Neural cell (in vitro differentiated cells): ENCODE results near the gene DNAJC8. TPM values are rescaled to one million over a fixed set of nuclear protein-coding genes. Genes with fewer than 3 reads are reported as not detected.

Experiments
- H2AFZ ChIP-seq: fragments of 200-600, 300-800 bp; sonication (generic), shearing (Covaris generic); 2 replicates; pipeline ENCODE4 v1.6.0; 2014; ENCODE audit warnings: low read depth, mild to moderate bottlenecking, antibody characterized with exemption, low read length, moderate library complexity
- H3F3A ChIP-seq: fragments of 200-600 bp; shearing (Covaris generic); 2 replicates; pipeline ENCODE4 v1.6.1; 2016; ENCODE audit warnings: mild to moderate bottlenecking, moderate library complexity, mixed read lengths, antibody characterized with exemption, low read length; ENCODE audit not compliant: insufficient read depth, poor library complexity, severe bottlenecking
- H3K27ac ChIP-seq: fragments of 200-600, 300-800 bp; sonication (generic), shearing (Covaris generic); 2 replicates; pipeline ENCODE4 v1.5.1; 2014; ENCODE audit warnings: mild to moderate bottlenecking, low read length, moderate library complexity
- H3K27me3 ChIP-seq: fragments of 300-800, 200-600 bp; sonication (generic), shearing (Covaris generic); 2 replicates; pipeline ENCODE4 v1.6.0; 2014; ENCODE audit warnings: mild to moderate bottlenecking, low read depth, low read length, moderate library complexity; ENCODE audit not compliant: insufficient read depth
- H3K36me3 ChIP-seq: fragments of 300-800, 200-600 bp; sonication (generic), shearing (Covaris generic); 2 replicates; pipeline ENCODE4 v1.5.1; 2014; ENCODE audit warnings: mild to moderate bottlenecking, antibody characterized with exemption, low read length, moderate library complexity; ENCODE audit not compliant: insufficient read depth
- H3K4me2 ChIP-seq: fragments of 300-800, 200-600 bp; sonication (generic), shearing (Covaris generic); 2 replicates; pipeline ENCODE4 v1.6.0; 2014; ENCODE audit warnings: mild to moderate bottlenecking, low read length
- H3K4me3 ChIP-seq: fragments of 300-800, 200-600 bp; sonication (generic), shearing (Covaris generic); 2 replicates; pipeline ENCODE4 v1.5.1; 2014; ENCODE audit warnings: mild to moderate bottlenecking, low read length, moderate library complexity
- H3K79me2 ChIP-seq: fragments of 200-600 bp; shearing (Covaris generic); replicated peaks from 2 replicates; pipeline ENCODE4 v1.6.0; 2014; ENCODE audit warnings: mild to moderate bottlenecking, low read length, moderate library complexity; ENCODE audit not compliant: insufficient read depth
- H3K9ac ChIP-seq: fragments of 300-800, 200-600 bp; sonication (generic), shearing (Covaris generic); 2 replicates; pipeline ENCODE4 v1.6.1; 2016; ENCODE audit warnings: mild to moderate bottlenecking, low read length, mixed read lengths
- H3K9me2 ChIP-seq: fragments of 200-600 bp; shearing (Covaris generic); 2 replicates; pipeline ENCODE4 v1.6.1; 2016; ENCODE audit warnings: mild to moderate bottlenecking, low read length, mixed read lengths; ENCODE audit not compliant: insufficient read depth
- H3K9me3 ChIP-seq: fragments of 200-600, 300-800 bp; sonication (generic), shearing (Covaris generic); 2 replicates; pipeline ENCODE4 v1.6.1; 2016; ENCODE audit warnings: mild to moderate bottlenecking, mixed run types, low read length, moderate library complexity, mixed read lengths
- H4K20me1 ChIP-seq: fragments of 200-600 bp; shearing (Covaris generic); 2 replicates; pipeline ENCODE4 v1.6.1; 2016; ENCODE audit warnings: mild to moderate bottlenecking, mixed run types; ENCODE audit not compliant: insufficient read depth
- EP300 ChIP-seq: fragments of 450-650 bp; conservative IDR thresholded peaks from 2 replicates; pipeline ENCODE4 v1.6.1; 2014; ENCODE audit warnings: antibody characterized with exemption, mild to moderate bottlenecking, moderate library complexity; ENCODE audit not compliant: poor library complexity, severe bottlenecking
- EZH2 ChIP-seq: fragments of 200-600, 300-800 bp; shearing (Covaris generic), sonication (generic); IDR thresholded peaks from 2 replicates; pipeline ENCODE4 v1.6.1; 2014; ENCODE audit warnings: antibody characterized with exemption, low read length, borderline replicate concordance, mild to moderate bottlenecking; ENCODE audit not compliant: insufficient read depth, poor library complexity, severe bottlenecking
- MXI1 ChIP-seq: fragments of 450-650 bp; conservative IDR thresholded peaks from 2 replicates; pipeline ENCODE4 v1.6.1; 2014; ENCODE audit warnings: antibody characterized with exemption, mild to moderate bottlenecking; ENCODE audit not compliant: poor library complexity, severe bottlenecking
- POLR2AphosphoS5 ChIP-seq: IDR thresholded peaks from 2 replicates; pipeline ENCODE4 v1.6.1; 2012
- RAD21 ChIP-seq: fragments of 450-650 bp; conservative IDR thresholded peaks from 2 replicates; pipeline ENCODE4 v1.6.1; 2014; ENCODE audit warnings: antibody characterized with exemption, mild to moderate bottlenecking, moderate library complexity
- SMC3 ChIP-seq: fragments of 450-650 bp; conservative IDR thresholded peaks from 2 replicates; pipeline ENCODE4 v1.6.1; 2014; ENCODE audit warnings: antibody characterized with exemption, mild to moderate bottlenecking, moderate library complexity; ENCODE audit not compliant: poor library complexity
- TAF1 ChIP-seq: IDR thresholded peaks from 2 replicates; pipeline ENCODE4 v1.6.1; 2012; ENCODE audit warnings: low read depth
- polyA plus RNA-seq: library from polyadenylated mRNA; depleted of rRNA; stranded (reverse); fragments of >200 nt; gene quantifications from 2 replicates; pipeline ENCODE4 v1.2.3, GENCODE V29; 2014
- TF ChIP-seq, protein P1 (sequence below): IDR thresholded peaks from 2 replicates; pipeline ENCODE4 v1.6.1; 2012; ENCODE audit warnings: borderline replicate concordance
- TF ChIP-seq, protein P2 (sequence below): fragments of 450-650 bp; IDR thresholded peaks from 2 replicates; pipeline ENCODE4 v1.5.1; 2014; ENCODE audit warnings: antibody characterized with exemption, mild to moderate bottlenecking, moderate library complexity; ENCODE audit not compliant: poor library complexity, severe bottlenecking

DNAJC8 gene
- polyA plus RNA-seq, 1 donor from 2014 or later = 184 TPM

DNA sequence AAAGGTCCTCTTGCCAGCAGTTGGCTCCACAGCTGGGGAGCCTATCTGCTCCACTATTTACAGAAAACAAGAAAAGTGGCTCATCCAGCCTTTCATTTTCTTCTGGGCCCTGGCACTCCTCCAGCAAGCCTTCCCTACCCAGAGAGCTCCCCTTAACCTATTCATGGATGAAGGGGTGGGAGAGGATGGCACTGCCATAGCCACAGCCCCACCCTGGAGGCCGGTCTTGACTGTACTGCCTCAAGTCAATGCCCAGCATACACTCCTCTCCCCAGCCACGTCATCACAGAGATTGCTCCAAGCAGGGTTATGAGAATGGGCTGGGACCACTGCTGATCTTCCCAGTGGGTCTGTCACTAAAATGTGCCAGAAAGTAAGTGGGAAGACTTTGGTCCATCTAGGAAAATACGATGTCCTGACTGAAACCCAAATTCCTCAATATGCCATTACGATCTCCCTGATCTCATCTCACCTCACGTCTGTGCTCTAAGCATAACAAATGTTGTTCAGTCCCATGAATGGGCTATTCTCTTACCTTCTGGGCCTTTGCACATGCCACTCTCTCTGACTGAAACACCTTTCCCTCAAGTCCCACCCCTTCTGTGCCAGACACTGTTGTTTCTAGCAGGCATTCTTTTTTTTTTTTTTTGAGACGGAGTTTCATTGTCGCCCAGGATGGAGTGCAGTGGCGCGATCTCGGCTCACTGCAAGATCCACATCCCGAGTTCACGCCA is 35.0 kb downstream of the DNAJC8 start:
- Histone ChIP-seq H3K79me2 (no peaks in the 10 kb centered on the region), H3F3A (no peaks in the 10 kb centered on the region), H3K36me3 (no peaks in the 10 kb centered on the region), H3K4me2 (no peak overlapping the region), H3K27ac (no peak overlapping the region), H3K9me3 (no peaks in the 10 kb centered on the region), H3K9me2 (no peaks in the 10 kb centered on the region), H2AFZ (no peak overlapping the region), H4K20me1 (no peaks in the 10 kb centered on the region), H3K27me3 (no peaks in the 10 kb centered on the region), H3K4me3 (no peak overlapping the region), H3K9ac (no peak overlapping the region)
- TF ChIP-seq MXI1 (no peak), POLR2AphosphoS5 (no peak), TAF1 (no peak), EZH2 (no peak), SMC3 (no peak), RAD21 (no peak), EP300 (no peak)
- TF ChIP-seq, protein P1, sequence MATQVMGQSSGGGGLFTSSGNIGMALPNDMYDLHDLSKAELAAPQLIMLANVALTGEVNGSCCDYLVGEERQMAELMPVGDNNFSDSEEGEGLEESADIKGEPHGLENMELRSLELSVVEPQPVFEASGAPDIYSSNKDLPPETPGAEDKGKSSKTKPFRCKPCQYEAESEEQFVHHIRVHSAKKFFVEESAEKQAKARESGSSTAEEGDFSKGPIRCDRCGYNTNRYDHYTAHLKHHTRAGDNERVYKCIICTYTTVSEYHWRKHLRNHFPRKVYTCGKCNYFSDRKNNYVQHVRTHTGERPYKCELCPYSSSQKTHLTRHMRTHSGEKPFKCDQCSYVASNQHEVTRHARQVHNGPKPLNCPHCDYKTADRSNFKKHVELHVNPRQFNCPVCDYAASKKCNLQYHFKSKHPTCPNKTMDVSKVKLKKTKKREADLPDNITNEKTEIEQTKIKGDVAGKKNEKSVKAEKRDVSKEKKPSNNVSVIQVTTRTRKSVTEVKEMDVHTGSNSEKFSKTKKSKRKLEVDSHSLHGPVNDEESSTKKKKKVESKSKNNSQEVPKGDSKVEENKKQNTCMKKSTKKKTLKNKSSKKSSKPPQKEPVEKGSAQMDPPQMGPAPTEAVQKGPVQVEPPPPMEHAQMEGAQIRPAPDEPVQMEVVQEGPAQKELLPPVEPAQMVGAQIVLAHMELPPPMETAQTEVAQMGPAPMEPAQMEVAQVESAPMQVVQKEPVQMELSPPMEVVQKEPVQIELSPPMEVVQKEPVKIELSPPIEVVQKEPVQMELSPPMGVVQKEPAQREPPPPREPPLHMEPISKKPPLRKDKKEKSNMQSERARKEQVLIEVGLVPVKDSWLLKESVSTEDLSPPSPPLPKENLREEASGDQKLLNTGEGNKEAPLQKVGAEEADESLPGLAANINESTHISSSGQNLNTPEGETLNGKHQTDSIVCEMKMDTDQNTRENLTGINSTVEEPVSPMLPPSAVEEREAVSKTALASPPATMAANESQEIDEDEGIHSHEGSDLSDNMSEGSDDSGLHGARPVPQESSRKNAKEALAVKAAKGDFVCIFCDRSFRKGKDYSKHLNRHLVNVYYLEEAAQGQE = no peak
- TF ChIP-seq, protein P2, sequence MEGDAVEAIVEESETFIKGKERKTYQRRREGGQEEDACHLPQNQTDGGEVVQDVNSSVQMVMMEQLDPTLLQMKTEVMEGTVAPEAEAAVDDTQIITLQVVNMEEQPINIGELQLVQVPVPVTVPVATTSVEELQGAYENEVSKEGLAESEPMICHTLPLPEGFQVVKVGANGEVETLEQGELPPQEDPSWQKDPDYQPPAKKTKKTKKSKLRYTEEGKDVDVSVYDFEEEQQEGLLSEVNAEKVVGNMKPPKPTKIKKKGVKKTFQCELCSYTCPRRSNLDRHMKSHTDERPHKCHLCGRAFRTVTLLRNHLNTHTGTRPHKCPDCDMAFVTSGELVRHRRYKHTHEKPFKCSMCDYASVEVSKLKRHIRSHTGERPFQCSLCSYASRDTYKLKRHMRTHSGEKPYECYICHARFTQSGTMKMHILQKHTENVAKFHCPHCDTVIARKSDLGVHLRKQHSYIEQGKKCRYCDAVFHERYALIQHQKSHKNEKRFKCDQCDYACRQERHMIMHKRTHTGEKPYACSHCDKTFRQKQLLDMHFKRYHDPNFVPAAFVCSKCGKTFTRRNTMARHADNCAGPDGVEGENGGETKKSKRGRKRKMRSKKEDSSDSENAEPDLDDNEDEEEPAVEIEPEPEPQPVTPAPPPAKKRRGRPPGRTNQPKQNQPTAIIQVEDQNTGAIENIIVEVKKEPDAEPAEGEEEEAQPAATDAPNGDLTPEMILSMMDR = no peak

DNA sequence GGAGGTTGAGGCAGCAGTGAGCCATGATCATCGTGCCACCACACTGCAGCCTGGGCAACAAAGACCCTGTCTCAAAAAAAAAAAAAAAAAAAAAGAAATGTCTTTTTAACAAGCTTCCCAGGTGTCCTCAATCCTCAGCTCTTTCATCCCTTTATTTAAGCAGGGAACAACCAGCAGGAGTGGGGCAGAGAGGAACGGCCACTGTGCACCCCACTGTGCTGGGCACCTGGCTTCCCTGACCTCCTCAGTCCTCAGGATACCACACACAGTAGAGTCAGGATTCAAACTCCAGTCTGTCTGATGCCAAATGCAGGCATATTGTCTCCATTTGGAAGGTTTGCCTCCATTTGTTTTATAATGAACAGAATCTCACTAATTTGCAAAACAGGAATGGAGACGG is 36.5 kb downstream of the DNAJC8 start:
- Histone ChIP-seq H3K9ac (no peak overlapping the region), H3K9me2 (no peaks in the 10 kb centered on the region), H3K79me2 (no peaks in the 10 kb centered on the region), H3K36me3 (no peaks in the 10 kb centered on the region), H3K27me3 (no peaks in the 10 kb centered on the region), H3F3A (no peaks in the 10 kb centered on the region), H2AFZ (no peak overlapping the region), H3K4me3 (no peak overlapping the region), H4K20me1 (no peaks in the 10 kb centered on the region), H3K4me2 (no peak overlapping the region), H3K27ac (no peak overlapping the region), H3K9me3 (no peaks in the 10 kb centered on the region)
- TF ChIP-seq EZH2 (no peak), TAF1 (no peak), MXI1 (no peak), POLR2AphosphoS5 (no peak), SMC3 (no peak), EP300 (no peak), RAD21 (no peak)
- TF ChIP-seq, protein P2 = no peak
- TF ChIP-seq, protein P1 = no peak
